GM10248 (cell line): Measurements from ENCODE around the gene WDR72.
"Not testable (repeated sequence)": the region's sequence is repeated elsewhere in the genome, so short reads cannot be mapped to it uniquely, and the experiment has no call there.

Source experiments
- CTCF ChIA-PET: fragments of 300-600 bp; sonication (Branson Sonifier 250); formaldehyde crosslinking; extraction: SDS; loops from one replicate; lab custom pipeline; 2021; ENCODE audit warnings: antibody characterized with exemption; lab: Yijun Ruan, JAX
- POLR2A ChIA-PET: fragments of 350-650 bp; sonication (Branson Sonifier 250); formaldehyde crosslinking; extraction: SDS; loops from one replicate; lab custom pipeline; 2020; ENCODE audit warnings: antibody characterized with exemption; lab: Yijun Ruan, JAX
- DNase-seq: peaks from one replicate; pipeline ENCODE4 v3.0.0; 2012; ENCODE audit errors: extremely low spot score
- TF ChIP-seq, protein P1 (sequence below): IDR thresholded peaks from 2 replicates; pipeline ENCODE4 v1.5.1; 2012; ENCODE audit warnings: mild to moderate bottlenecking, low read depth; ENCODE audit errors: extremely low read depth, missing control alignments, control extremely low read depth

The WDR72 gene

DNA sequence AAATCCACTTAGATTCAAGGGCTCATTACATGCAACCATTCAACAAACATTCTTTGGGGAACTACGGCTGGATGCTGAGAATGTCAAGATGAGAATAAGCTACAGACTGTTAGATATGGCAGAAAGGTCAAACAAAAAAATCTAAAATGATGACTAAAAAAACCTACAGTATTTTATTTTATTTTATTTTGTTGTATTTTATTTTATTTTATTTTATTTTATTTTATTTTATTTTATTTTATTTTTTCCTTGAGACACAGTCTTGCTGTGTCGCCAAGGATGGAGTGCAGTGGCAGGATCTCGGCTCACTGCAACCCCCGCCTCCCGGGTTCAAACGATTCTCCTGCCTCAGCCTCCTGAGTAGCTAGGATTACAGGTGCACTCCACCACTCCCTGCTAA, 46.2 kb downstream of the WDR72 start:
- ChIA-PET POLR2A (no interaction called here), CTCF (interaction anchor here (1.9 kb wide), 1 partner anchor 17 kb away, joined by 5 read pairs; no protein-coding TSS in a partner anchor)
- DNase-seq, result no peak
- TF ChIP-seq, protein P1, sequence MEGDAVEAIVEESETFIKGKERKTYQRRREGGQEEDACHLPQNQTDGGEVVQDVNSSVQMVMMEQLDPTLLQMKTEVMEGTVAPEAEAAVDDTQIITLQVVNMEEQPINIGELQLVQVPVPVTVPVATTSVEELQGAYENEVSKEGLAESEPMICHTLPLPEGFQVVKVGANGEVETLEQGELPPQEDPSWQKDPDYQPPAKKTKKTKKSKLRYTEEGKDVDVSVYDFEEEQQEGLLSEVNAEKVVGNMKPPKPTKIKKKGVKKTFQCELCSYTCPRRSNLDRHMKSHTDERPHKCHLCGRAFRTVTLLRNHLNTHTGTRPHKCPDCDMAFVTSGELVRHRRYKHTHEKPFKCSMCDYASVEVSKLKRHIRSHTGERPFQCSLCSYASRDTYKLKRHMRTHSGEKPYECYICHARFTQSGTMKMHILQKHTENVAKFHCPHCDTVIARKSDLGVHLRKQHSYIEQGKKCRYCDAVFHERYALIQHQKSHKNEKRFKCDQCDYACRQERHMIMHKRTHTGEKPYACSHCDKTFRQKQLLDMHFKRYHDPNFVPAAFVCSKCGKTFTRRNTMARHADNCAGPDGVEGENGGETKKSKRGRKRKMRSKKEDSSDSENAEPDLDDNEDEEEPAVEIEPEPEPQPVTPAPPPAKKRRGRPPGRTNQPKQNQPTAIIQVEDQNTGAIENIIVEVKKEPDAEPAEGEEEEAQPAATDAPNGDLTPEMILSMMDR, result no peak

DNA sequence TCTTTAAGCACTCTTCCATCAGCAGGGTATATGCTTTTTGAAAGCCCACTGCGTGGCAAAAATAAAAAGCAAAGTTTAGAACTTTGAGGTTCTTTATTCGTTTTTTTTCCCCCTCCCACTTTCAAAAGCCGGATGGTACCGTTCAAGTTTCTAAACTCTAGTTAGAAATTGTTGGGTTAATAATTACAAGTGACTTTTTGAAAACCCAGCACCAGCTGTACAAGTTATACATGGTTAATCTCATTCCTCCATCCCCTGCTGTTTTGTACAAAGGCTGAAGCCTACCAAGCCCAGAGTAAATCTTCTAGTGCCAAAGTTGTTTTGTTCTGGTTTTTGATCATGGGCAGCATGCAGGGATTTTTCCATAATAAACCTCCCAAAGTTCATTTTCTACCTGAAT, 48.6 kb downstream of the WDR72 start:
- no peak for DNase-seq
- TF ChIP-seq, protein P1, result no peak

DNA sequence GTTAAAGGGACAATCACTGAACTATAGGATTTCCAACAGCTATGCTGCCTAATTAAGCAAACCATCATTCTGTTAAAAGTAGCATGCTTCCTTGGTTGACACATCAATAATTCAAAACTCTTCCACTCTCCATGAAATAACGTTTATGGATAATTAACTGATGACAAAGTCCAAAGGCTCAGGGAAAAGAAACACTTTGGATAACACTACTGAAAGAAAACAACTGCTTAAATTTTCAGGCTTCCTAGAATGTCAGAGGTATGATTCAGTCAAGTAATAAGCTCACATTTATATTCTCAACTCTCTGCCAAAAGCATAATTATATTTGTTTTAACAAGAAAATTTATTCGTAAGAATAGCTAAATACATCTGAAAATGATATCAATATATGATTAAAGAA, 49.6 kb downstream of the WDR72 start:
- CTCF ChIA-PET, result interaction anchor here (2.0 kb wide), 1 partner anchor 34 kb away, joined by 5 read pairs; no protein-coding TSS in a partner anchor
- no peak for DNase-seq
- POLR2A ChIA-PET, result no interaction called here
- TF ChIP-seq, protein P1, result no peak

More for the DNA sequence above, 48.6 kb downstream of the WDR72 start:
- ChIA-PET CTCF (no interaction called here), POLR2A (no interaction called here)

DNA sequence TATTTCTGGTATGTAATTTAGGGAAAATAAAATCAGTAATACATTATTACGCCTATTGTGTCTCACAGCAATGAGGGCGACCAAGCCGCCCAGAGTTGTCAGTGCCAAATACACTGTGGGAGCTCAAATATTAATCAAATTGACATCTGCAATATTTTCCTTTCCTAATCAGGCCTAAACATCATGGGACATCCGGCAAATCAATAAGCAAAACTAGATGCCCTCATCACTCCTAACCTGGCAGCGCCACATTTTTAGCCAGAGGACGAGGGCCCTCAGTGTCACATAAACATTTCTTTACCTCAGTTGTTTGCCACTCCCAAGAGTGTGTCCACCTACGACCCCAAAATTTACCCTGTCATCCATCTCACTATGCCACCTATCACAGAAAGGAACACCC, 64.1 kb downstream of the WDR72 start:
- TF ChIP-seq, protein P1, result no peak
- CTCF ChIA-PET, result no interaction called here
- DNase-seq, result no peak
- POLR2A ChIA-PET, result no interaction called here

DNA sequence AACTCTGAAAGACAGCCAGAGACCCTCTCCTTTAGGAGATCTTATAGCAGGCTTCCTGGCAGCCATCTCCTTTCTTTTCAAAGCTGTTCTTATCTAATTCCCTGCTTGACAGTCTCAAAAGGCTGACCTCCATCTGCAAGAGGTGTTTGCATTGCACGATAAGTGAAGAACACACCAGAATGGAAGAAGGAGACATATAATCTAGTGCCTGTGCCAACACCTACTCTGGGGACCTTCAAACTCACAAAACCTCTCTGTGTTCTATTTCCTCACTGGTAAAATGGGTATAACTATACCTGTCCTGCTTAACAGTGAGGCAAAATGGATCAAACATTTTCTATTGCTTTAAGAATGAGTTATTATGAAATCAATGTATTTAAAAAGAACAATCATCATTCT, 65.0 kb downstream of the WDR72 start:
- TF ChIP-seq, protein P1, result no peak
- CTCF ChIA-PET, result no interaction called here
- POLR2A ChIA-PET, result no interaction called here
- no peak for DNase-seq

DNA sequence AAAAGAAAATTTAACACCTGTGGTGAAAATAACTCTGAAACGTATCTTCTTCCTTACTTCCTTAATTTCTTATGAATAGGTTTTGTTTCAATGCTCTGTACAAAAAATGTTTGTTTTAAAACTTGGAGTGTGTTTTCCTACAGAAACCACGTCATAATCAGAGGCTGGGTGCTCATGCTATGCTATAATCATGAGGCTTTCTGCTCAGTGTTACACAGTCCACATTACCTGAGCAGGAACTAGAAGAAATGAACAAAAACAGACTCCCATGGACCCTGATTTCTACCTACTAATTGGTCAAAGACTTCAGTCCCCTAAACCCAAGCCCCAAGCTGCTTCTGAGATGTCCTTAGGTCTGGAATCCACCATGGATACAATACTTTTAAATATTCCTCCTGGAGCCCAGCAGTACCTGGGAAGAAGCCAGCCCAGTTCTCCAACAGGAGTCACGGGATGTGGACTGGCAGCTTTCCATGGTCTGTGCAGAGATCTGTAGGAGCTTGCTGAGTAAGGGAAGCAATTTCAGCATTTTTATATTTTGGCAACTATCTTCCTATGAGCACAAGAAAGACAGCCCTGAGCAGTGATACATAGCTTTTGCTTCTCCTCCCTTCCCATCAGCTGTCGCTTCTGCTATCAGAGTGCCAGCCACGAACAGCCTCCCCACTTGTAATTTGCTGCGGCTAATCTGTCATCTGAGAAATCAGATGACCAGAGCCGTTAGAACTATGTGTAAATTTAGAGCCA, 65.6 kb downstream of the WDR72 start:
- TF ChIP-seq, protein P1, result no peak
- no peak for DNase-seq
- ChIA-PET CTCF (no interaction called here), POLR2A (no interaction called here)

DNA sequence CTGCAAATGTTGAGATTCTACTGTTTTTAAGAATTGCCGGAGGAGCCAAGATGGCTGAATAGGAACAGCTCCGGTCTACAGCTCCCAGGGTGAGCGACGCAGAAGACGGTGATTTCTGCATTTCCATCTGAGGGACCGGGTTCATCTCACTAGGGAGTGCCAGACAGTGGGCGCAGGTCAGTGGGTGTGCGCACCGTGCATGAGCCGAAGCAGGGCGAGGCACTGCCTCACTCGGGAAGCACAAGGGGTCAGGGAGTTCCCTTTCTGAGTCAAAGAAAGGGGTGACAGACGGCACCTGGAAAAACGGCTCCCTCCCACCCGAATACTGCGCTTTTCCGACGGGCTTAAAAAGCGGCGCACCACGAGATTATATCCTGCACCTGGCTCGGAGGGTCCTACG, 75.3 kb downstream of the WDR72 start:
- POLR2A ChIA-PET, DNase-seq, CTCF ChIA-PET: not testable (repeated sequence)
